NK-92 treated with Interleukin-12 subunit alpha and Interleukin-12 subunit beta, amount 100 ng/mL, for 24 hours (cell line): ENCODE results near the gene WDFY3.
"Not testable (repeated sequence)": the region's sequence is repeated elsewhere in the genome, so short reads cannot be mapped to it uniquely, and the experiment has no call there.

ENCODE experiments used
- DNase-seq: peaks from one replicate; lab custom pipeline; 2025; lab: John Stamatoyannopoulos, UW

Gene WDFY3

GRCh38 chr4:84673475-84674240, 292.8 kb downstream of the WDFY3 start:
- no peak for DNase-seq

- DNase-seq, result no peak
These were observed 294.3 kb downstream of the WDFY3 start for GRCh38 chr4:84672177-84672576.

- no peak for DNase-seq
These were observed 297.3 kb downstream of the WDFY3 start for GRCh38 chr4:84669201-84669600.

GRCh38 chr4:84666439-84666838, 300.1 kb downstream of the WDFY3 start:
- no peak for DNase-seq

DNA sequence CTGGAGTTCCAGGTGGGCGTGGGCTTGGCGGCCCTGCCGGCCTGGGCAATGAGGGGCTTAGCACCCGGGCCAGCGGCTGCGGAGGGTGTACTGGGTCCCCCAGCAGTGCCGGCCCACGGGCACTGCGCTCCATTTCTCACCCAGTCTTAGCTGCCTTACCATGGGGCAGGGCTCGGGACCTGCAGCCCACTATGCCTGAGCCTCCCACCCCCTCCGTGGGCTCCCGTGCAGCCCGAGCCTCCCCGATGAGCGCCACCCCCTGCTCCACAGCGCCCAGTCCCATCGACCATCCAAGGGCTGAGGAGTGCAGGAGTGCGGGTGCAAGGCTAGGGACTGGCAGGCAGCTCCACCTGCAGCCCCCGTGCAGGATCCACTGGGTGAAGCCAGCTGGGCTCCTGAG, 301.7 kb downstream of the WDFY3 start:
- not testable (repeated sequence) for DNase-seq

GRCh38 chr4:84661191-84661939, 305.1 kb downstream of the WDFY3 start:
- no peak for DNase-seq

- DNase-seq, result no peak
These were observed 305.9 kb downstream of the WDFY3 start for GRCh38 chr4:84660606-84661005.

DNA sequence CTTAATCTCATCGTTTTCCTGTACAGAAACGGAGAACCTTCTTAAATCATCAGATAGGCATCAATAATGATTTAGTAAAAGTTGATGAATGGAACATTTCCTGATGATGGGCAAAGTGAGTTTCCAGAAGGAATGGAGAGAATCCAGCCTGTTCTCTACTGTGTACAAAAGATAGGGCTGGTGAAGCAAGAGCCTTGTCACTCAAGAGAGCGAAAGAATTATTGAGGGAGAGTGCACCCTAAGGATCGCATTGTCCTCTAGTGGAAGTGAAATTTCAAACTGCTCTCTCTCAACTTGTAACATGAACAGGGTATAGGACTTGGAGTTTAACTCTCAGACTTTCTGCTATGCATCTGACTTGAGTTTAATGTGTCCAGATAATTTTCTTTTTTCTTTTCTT, 314.0 kb downstream of the WDFY3 start:
- DNase-seq, result no peak

DNA sequence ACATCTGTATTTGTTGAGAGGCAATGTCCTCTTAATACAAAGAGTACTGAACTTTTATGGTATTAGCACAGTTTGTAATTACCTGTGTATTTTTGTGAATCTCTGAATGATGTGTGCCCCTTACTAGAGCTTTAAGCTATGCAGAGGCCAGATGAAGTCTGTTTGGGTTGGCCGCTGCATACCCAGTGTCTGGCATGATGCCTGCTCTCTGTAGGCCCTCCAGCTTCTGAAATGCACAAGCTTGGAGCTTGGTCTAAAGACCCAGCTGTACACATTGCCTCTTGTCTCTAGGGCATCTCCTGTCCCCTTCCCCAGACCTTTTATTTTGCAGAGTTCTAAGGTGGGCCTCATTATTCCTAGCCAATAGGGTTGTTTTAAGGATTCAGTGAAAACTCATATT, 315.0 kb downstream of the WDFY3 start:
- DNase-seq, result no peak

- DNase-seq, result no peak
These were observed 317.4 kb downstream of the WDFY3 start for GRCh38 chr4:84648863-84649647.

DNA sequence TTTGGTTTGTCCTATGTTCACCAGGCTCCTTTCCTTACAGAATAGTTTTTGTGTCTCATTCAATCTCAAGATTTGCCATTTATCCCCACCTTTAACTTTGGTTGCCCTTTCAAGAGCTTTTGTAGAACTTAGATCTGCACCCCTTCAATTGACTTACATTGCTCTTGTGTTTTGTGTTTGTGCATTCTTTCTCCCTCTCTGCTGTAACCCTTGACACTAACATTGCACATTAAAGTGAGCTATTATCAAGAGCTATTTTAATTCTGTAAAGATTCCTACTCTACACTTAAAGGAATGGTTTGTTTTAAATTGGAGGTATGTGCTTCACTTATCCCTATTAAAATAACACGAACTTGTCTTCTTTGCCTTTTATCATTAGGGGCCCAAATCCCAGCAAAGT, 318.3 kb downstream of the WDFY3 start:
- no peak for DNase-seq

- no peak for DNase-seq
These were observed 319.1 kb downstream of the WDFY3 start for GRCh38 chr4:84647312-84647884.

GRCh38 chr4:84644087-84644486, 322.4 kb downstream of the WDFY3 start:
- no peak for DNase-seq

- DNase-seq, result no peak
These were observed 327.3 kb downstream of the WDFY3 start for GRCh38 chr4:84639145-84639544.

GRCh38 chr4:84638092-84638491, 328.4 kb downstream of the WDFY3 start:
- no peak for DNase-seq

- DNase-seq, result no peak
These were observed 331.5 kb downstream of the WDFY3 start for GRCh38 chr4:84634961-84635360.

GRCh38 chr4:84632092-84632491, 334.4 kb downstream of the WDFY3 start:
- DNase-seq, result no peak

- DNase-seq, result no peak
These were observed 334.9 kb downstream of the WDFY3 start for GRCh38 chr4:84631573-84631972.

DNA sequence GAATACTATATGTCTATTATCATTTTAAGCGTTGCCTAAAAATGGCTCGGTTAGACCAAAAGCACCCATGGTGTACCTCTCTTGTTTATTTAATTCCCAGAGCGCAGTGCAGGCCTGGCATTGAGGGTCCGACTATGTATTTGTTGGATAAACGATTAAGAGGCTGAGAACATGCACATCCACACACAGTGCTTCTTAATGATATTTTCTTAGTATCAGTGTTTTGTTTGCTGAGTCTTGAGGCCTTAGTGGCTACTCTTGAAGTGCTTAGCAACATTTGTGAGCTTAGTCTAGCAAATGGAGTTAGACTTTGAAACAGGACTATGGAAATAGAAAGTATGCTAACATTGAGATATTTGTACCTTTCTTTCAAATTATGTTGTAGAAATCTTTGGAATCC, 339.8 kb downstream of the WDFY3 start:
- no peak for DNase-seq

DNA sequence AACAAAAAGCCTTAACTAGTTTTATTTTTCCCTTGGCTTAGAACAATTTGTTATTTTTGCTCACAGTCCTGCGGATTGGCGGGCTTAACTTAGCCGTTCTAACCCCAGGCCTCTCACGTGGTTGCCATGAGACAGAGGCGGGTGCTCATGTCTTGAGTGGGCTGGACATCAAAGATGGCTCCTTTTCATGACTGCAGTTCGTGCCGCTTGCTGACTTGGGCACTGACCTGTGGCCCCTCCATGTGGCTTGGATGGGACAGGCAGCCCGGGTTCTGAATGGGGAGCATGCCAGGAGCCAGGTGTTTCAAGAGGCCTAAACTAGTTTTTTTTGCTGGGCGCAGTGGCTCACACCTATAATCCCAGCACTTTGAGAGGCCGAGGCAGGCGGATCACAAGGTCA, 342.8 kb downstream of the WDFY3 start:
- no peak for DNase-seq

- no peak for DNase-seq
These were observed 343.5 kb downstream of the WDFY3 start for GRCh38 chr4:84622959-84623358.
